Measurements from ENCODE around the gene ARF3. TPM values are rescaled to one million over a fixed set of nuclear protein-coding genes. Genes with fewer than 3 reads are reported as not detected.

ARF3 gene
- 281 and 287 TPM in 2 replicates for polyA plus RNA-seq (2011; rRNA removed)
- 232 and 234 TPM in 2 replicates for polyA plus RNA-seq (2012; cell fraction: cytosol; rRNA removed)
- polyA plus RNA-seq (2012; cell fraction: nucleus; rRNA removed): 162 and 182 TPM in 2 replicates
- polyA plus RNA-seq (2017; fragmentation: RNase III; extraction: RNeasy Plus Mini Kit Qiagen cat#74134 plus additional on column Dnase treatment): 133 to 138 TPM (median 138 TPM) in 3 replicates
- 136 and 144 TPM in 2 replicates for polyA minus RNA-seq (2011; rRNA and poly(A)+ RNA removed)

- Histone ChIP-seq H3K4me3 (peak within 1 kb of the TSS; percentile 79), H3K9me3 (no peaks in the 10 kb centered on the region), H3K4me1 (peaks cover 10% of the 10 kb centered on the region), H3K4me2 (peak within 1 kb of the TSS; percentile 79), H3K27ac (peak within 1 kb of the TSS; percentile 95)
- ATAC-seq: peak; percentile 87 to 94
- ChIA-PET CTCF (interaction anchor here (0.6 to 77.5 kb wide), 5 partner anchors 3 to 221 kb away, joined by 3 to 2584 read pairs (median 4); partner anchors contain the start of genes ARF3, DDN, FKBP11 and PRKAG1), POLR2A (interaction anchor here (0.6 to 1.6 kb wide), 14 partner anchors 9 to 409 kb away, joined by 3 to 10 read pairs (median 4); partner anchors contain the start of genes DDX23, FKBP11 and RND1)
- FAIRE-seq: no peak
- 1% methylated on average over 37 of the region's 58 CpGs for WGBS (ENCODE audit: missing lambda C conversion rate)
- peak; percentile 93 for TF ChIP-seq GATA3 (IDR thresholded peaks at IDR 0.05; ENCODE audit: borderline replicate concordance)
- peak; percentile 100 for TF ChIP-seq REST (IDR thresholded peaks at IDR 0.05)
- no peak for TF ChIP-seq EP300 (IDR thresholded peaks at IDR 0.05)
- TF ChIP-seq E2F6 (IDR thresholded peaks at IDR 0.05; ENCODE audit: borderline replicate concordance, low read depth): peak; percentile 35
- peak; percentile 68 for TF ChIP-seq POLR2A (IDR thresholded peaks at IDR 0.05; ENCODE audit: low read length)
- TF ChIP-seq BCL3 (IDR thresholded peaks at IDR 0.05): 0 out of 3 replicates have a peak, but pooled peaks have one; percentile 33
- TF ChIP-seq HEYL (CRISPR knock-in tag; IDR thresholded peaks at IDR 0.05): no peak
- peak; percentile 8 to 86; a peak in 3 of 5 replicates for TF ChIP-seq JUN (IDR thresholded peaks at IDR 0.05)
- peak; percentile 99 for TF ChIP-seq CHD2 (IDR thresholded peaks at IDR 0.05; ENCODE audit: low read length, partially characterized antibody)
- no peak for TF ChIP-seq TFCP2L1 (CRISPR knock-in tag; IDR thresholded peaks at IDR 0.05)
- peak; percentile 75; the same call in 1 of the 2 replicates for TF ChIP-seq PHF8 (IDR thresholded peaks at IDR 0.05; ENCODE audit: borderline replicate concordance, low read depth)
- 0 out of 2 replicates have a peak, but pooled peaks have one; percentile 26 for TF ChIP-seq KDM5A (IDR thresholded peaks at IDR 0.05)
- DNase-seq (ENCODE audit: low read depth in 1 of 2, low spot score in 1 of 2): peak; percentile 95 to 96
Observed at GRCh38 chr12:48957141-48958048, at the start of gene ARF3. ARF3 (minus strand) TSS chr12:48957487; CDS start chr12:48941095, 16,392 bp downstream.

- DNase-seq (ENCODE audit: low read depth in 1 of 2, low spot score in 1 of 2): no peak
- Histone ChIP-seq H3K9me3 (no peaks in the 10 kb centered on the region), H3K4me1 (peaks cover 19% of the 10 kb centered on the region), H3K4me3 (no peak overlapping the region), H3K4me2 (peak overlapping the region; percentile 82; the same call in 1 of the 3 replicates), H3K27ac (no peak overlapping the region; a peak in 1 of 6 replicates)
- TF ChIP-seq CEBPB (IDR thresholded peaks at IDR 0.05) (no peak), RAD21 (conservative IDR thresholded peaks at IDR 0.05 in 1 of 2, IDR thresholded peaks at IDR 0.05 in 1 of 2) (no peak), NFE2L2 (conservative IDR thresholded peaks at IDR 0.05; ENCODE audit: low read length) (no peak), SREBF2 (IDR thresholded peaks at IDR 0.05) (no peak), FOXS1 (CRISPR knock-in tag; IDR thresholded peaks at IDR 0.05) (no peak), NR3C1 (IDR thresholded peaks at IDR 0.05) (no peak), CHD4 (IDR thresholded peaks at IDR 0.05; ENCODE audit: borderline replicate concordance) (no peak), FOSL2 (IDR thresholded peaks at IDR 0.05) (no peak), FOSL2 (CRISPR knock-in tag; IDR thresholded peaks at IDR 0.05) (no peak)
- FAIRE-seq: no peak
- POLR2A ChIA-PET: no interaction called here
- 90% methylated on average over 2 of the region's 2 CpGs for WGBS (ENCODE audit: missing lambda C conversion rate)
- CTCF ChIA-PET: interaction anchor here (0.9 to 77.5 kb wide), 7 partner anchors 15 to 120 kb away, joined by 3 to 2584 read pairs (median 5); partner anchors contain the start of genes ARF3, FKBP11, PRKAG1 and WNT1
- ATAC-seq: no peak
Observed at GRCh38 chr12:49000346-49000745, 43.1 kb upstream of the ARF3 start.
